Choroid plexus epithelial cell (primary cell): ENCODE results near the gene THBS1.

Source experiments
- DNase-seq: peaks from one replicate; pipeline ENCODE4 v3.0.0-alpha.2; 2010; ENCODE audit warnings: low read depth
- H3K4me3 ChIP-seq: 2 replicates; pipeline ENCODE4 v1.5.1; 2011; ENCODE audit warnings: low read depth, mild to moderate bottlenecking, control low read depth, low read length, moderate library complexity
- TF ChIP-seq, protein P1 (sequence below): conservative IDR thresholded peaks from 2 replicates; pipeline ENCODE4 v1.5.1; 2011; ENCODE audit warnings: low read depth, mild to moderate bottlenecking, control low read depth, inconsistent platforms, low read length, moderate library complexity

THBS1 gene

DNA sequence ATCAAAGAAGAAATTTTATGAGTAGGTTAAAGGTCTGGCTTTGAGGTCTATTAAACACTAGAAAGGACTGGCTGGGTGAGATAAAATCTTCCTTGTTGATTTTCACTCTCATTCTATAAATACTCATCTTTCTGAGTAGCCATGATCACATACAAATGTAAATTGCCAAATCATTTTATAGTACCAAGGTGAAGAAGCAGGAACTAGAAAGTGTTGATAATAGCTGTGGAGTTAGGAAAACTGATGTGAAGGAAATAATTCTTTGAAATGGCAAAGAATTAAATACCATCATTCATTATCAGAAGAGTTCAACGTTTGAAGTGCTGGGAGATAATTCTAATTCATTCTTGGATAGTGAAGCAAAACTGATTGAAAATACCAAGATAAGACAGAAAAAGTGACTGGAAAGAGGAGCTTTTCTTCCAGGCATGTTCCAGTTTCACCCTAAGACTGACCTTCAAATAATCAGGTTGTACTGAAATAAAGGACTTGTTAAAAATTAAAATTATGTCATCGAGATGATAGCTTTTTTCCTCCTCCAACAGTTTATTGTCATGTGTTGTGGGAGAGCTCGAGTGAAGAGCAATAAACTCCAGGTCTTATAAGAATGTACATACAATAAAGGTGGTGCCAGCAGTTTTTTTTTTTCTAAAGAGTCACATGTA, 17.4 kb downstream of the THBS1 start:
- TF ChIP-seq, protein P1, sequence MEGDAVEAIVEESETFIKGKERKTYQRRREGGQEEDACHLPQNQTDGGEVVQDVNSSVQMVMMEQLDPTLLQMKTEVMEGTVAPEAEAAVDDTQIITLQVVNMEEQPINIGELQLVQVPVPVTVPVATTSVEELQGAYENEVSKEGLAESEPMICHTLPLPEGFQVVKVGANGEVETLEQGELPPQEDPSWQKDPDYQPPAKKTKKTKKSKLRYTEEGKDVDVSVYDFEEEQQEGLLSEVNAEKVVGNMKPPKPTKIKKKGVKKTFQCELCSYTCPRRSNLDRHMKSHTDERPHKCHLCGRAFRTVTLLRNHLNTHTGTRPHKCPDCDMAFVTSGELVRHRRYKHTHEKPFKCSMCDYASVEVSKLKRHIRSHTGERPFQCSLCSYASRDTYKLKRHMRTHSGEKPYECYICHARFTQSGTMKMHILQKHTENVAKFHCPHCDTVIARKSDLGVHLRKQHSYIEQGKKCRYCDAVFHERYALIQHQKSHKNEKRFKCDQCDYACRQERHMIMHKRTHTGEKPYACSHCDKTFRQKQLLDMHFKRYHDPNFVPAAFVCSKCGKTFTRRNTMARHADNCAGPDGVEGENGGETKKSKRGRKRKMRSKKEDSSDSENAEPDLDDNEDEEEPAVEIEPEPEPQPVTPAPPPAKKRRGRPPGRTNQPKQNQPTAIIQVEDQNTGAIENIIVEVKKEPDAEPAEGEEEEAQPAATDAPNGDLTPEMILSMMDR, result no peak
- no peak overlapping the region for H3K4me3 ChIP-seq
- no peak for DNase-seq

DNA sequence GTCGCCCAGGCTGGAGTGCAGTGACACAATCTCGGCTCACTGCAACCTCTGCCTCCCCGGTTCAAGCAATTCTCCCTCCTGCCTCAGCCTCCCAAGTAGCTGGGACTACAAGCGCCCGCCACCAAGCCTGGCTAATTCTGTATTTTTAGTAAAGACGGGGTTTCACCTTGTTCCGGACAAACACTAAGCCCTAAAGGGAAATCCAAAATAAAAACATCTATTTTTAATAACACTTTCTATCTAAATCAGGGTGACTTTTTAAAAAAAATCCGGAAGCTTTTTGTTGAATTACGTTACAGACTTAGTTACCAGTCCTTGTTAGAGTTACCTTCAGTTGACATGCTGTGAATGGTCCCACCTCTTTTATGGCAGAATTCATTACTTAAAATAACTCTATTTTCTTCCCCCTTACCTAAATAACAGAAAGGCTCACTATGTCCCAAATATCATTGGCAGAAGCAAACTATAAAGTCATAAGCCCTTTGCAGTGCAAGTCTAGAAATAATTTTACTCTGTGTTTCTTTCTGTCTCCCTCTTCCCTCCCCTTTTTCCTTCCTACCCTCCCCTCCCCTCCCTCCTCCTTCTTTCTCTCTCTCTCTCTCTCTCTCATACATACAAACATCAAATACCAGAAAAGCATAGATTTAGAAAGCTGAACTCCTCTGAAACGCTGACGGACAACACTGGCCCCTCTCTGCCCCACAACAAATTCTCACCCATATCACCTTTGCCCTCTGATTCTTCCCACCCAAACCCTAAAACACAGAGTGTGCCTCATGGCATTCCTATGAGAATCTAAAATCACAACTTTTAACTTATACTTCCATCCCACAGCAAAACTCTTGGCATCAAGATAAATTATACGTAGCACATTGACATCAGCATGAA, 18.3 kb downstream of the THBS1 start:
- no peak for DNase-seq
- TF ChIP-seq, protein P1, result no peak
- H3K4me3 ChIP-seq, result no peak overlapping the region

DNA sequence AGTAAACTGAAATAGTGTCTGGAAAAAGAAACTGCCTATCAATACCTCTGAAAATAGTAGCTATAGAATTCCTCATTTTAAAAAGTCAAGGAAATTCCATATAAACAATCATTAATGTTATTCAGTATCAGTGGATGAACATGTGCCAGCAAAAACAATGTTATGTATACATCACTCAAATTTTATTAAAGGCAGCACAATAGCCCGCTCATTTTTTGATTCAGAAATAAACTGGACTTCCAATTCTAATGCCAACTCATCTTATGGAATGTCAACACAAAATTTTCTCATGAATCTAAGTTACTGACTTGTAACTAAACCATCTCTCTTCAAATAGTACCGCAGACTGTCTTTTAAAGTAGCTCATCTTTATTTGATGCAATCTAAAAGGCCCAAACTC, 19.0 kb downstream of the THBS1 start:
- TF ChIP-seq, protein P1, result no peak
- H3K4me3 ChIP-seq, result no peak overlapping the region
- no peak for DNase-seq

DNA sequence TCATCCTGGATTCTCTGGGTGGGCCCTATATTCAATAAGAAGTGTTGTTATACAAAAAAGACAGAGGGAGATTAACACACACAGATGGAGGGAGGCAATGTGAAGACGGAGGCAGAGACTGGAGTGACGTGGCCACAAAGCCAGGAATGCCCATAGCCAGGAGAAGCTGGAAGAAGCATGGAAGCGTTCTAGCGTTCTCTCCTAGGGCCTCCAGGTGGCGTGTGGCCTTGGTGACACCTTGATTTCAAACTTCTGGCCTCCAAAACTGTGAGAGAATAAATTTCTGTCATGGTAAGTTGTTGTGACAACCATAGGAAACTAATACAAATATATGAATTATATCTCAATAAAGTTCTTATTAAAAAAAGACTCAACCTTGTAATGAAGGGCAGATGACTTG, 21.3 kb downstream of the THBS1 start:
- no peak overlapping the region for H3K4me3 ChIP-seq
- TF ChIP-seq, protein P1, result peak; percentile 7
- DNase-seq, result no peak

DNA sequence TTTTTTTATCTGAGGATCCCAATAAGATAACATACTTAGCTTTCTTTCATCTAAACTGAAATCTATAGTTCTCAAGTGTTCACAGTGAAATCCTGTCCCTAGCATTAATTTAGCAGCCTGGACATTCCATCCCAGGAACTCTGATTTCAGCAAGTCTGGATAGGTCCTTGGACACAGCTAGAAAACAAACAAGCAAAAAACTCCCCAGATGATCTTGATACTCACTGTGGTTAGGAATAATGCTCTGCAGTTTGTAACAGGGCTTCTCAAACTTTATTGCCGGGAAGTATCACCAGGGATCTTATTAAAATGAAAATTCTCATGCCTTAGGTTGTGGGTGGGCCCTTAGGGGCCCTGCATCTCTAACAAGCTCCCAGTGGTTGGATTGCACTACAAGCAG, 24.3 kb downstream of the THBS1 start:
- DNase-seq, result no peak
- TF ChIP-seq, protein P1, result no peak

DNA sequence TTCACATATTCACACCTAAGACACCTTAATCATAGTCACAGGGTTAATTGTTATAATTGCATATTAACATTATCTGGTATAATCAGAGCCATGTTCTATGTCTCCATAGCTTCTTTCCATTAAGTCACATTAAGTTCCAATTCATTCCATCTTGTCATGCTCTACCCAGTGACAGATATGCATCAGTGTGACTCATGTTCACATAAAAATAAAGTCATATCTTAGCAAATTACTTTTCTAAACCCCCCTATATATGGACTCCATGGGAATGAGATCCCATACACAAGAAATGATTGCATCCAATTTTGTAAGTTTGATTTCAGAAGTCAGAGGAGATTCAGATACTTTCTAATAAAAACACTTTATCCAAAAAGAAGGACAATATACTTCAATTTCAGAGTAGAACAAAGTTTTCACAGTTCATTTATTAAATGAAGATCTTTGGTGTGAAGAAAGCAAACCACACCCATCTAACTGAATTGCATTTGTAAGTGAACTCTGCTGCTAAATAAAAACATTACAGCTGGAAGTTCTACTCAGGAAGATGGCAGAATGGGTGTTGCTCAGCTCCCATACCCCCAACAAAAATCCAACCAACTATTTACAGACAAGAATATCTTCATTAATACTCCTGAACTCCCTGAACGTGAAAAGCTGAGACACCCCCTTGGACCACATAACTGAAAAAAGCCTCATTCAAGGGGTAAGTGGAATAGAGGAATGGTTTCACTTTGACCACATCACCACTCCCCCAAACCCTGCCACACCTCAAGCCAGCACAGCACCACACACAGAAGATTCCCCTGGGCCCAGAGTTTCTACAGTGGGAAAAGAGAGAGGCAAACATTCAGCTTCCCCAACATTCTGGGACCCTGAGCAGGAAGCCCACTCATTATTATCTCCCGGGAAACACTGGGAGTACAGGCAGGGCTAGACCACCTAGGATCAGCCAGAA, 27.6 kb downstream of the THBS1 start:
- H3K4me3 ChIP-seq, result no peak overlapping the region
- TF ChIP-seq, protein P1, result no peak
- DNase-seq, result no peak

More for the DNA sequence above, 24.3 kb downstream of the THBS1 start:
- no peak overlapping the region for H3K4me3 ChIP-seq
